Caki2 (cell line): ENCODE data around the gene MRPS2. TPM values are rescaled to one million over a fixed set of nuclear protein-coding genes. Genes with fewer than 3 reads are reported as not detected.
"Not testable (repeated sequence)": the region's sequence is repeated elsewhere in the genome, so short reads cannot be mapped to it uniquely, and the experiment has no call there.

Experiments
- DNase-seq: peaks from one replicate; pipeline ENCODE4 v3.0.0-alpha.2; 2015; ENCODE audit warnings: low read depth
- in situ Hi-C: cut with HindIII; loops from 2 replicates; pipeline ENCODE4 v1.10.0; 2016; ENCODE audit warnings: low sequenced_read_pairs, low pct_unique_long_range_greater_than_20kb, mixed read lengths
- total RNA-seq: library from RNA; depleted of rRNA; stranded (reverse); fragments of >200 nt; shearing (Covaris generic); gene quantifications from 2 replicates; pipeline ENCODE4 v1.2.3, GENCODE V29; 2014; ENCODE audit warnings: low replicate concordance

The MRPS2 gene
- total RNA-seq, 1 experiment from 2014 or later, result 50.6 TPM

- in situ Hi-C loops, result no loop called here
These were observed 22.4 kb downstream of the MRPS2 start for GRCh38 chr9:135522931-135523330.

GRCh38 chr9:135523521-135524129 is 23.1 kb downstream of the MRPS2 start:
- in situ Hi-C loops, result no loop called here
- no peak for DNase-seq

More at GRCh38 chr9:135522931-135523330, 22.4 kb downstream of the MRPS2 start:
- DNase-seq, result no peak

GRCh38 chr9:135524130-135524861 is 23.8 kb downstream of the MRPS2 start:
- in situ Hi-C loops, result no loop called here
- DNase-seq, result no peak

GRCh38 chr9:135525241-135526088 is 25.0 kb downstream of the MRPS2 start:
- DNase-seq, result no peak
- in situ Hi-C loops, result no loop called here

- in situ Hi-C loops, result no loop called here
- DNase-seq, result no peak
These were observed 25.7 kb downstream of the MRPS2 start for GRCh38 chr9:135526089-135526729.

- DNase-seq, result no peak
- in situ Hi-C loops, result no loop called here
These were observed 26.5 kb downstream of the MRPS2 start for GRCh38 chr9:135526730-135527571.

GRCh38 chr9:135528842-135529435 is 28.5 kb downstream of the MRPS2 start:
- DNase-seq, in situ Hi-C loops: not testable (repeated sequence)

GRCh38 chr9:135530146-135530545 is 29.7 kb downstream of the MRPS2 start:
- no peak for DNase-seq
- in situ Hi-C loops, result no loop called here

GRCh38 chr9:135531096-135531495 is 30.6 kb downstream of the MRPS2 start:
- in situ Hi-C loops, result no loop called here
- no peak for DNase-seq

GRCh38 chr9:135533113-135533512 is 32.6 kb downstream of the MRPS2 start:
- in situ Hi-C loops, result no loop called here
- DNase-seq, result no peak

- in situ Hi-C loops, result no loop called here
- no peak for DNase-seq
These were observed 33.2 kb downstream of the MRPS2 start for GRCh38 chr9:135533674-135534073.

- DNase-seq, in situ Hi-C loops: not testable (repeated sequence)
These were observed 33.8 kb downstream of the MRPS2 start for GRCh38 chr9:135534192-135534711.

- DNase-seq, in situ Hi-C loops: not testable (repeated sequence)
These were observed 34.3 kb downstream of the MRPS2 start for GRCh38 chr9:135534826-135535225.

GRCh38 chr9:135535631-135536030 is 35.1 kb downstream of the MRPS2 start:
- in situ Hi-C loops, result not testable (repeated sequence)

GRCh38 chr9:135536216-135536615 is 35.7 kb downstream of the MRPS2 start:
- no peak for DNase-seq
- in situ Hi-C loops, result no loop called here

More at GRCh38 chr9:135535631-135536030, 35.1 kb downstream of the MRPS2 start:
- not testable (repeated sequence) for DNase-seq

- in situ Hi-C loops, DNase-seq: not testable (repeated sequence)
These were observed 42.9 kb downstream of the MRPS2 start for GRCh38 chr9:135543262-135543894.
